Measurements from ENCODE around the gene EDEM2.
"Not testable (repeated sequence)": the region's sequence is repeated elsewhere in the genome, so short reads cannot be mapped to it uniquely, and the experiment has no call there.

Gene EDEM2

DNA sequence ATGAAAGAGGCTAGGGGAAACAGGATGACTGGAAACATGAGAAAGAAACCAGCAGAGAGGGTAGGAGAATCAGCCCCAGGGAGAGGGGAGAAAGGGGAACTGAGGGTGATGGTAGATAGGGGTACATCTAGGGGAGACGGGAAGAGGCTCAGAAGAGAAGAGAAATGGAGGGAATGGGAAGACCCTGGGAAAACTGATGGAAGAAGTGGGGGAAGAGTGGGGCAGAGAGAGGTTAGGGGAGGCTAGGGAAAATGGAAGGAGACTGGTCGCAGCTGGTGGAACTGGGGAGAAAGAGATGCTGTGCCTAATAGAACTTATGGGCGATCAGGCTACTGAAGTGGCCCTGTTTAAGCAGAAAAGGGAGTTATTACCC, 25.3 kb upstream of the EDEM2 start:
- WGBS (ENCODE audit: extremely low coverage, insufficient coverage, insufficient read length): no CpG with 5 or more reads among the region's 3 CpGs
- no peak for DNase-seq
- no peak overlapping the region for H2BK5ac ChIP-seq (ENCODE audit: low read depth, low read length, poor library complexity)
- no peak overlapping the region for H4K91ac ChIP-seq (ENCODE audit: low read depth, low read length)
- peak overlapping the region; percentile 45 for H3K4me2 ChIP-seq (ENCODE audit: low read length)
- no peaks in the 10 kb centered on the region for H3K79me2 ChIP-seq (ENCODE audit: control insufficient read depth, insufficient read depth, low read length, poor library complexity)
- no peak overlapping the region for H3K9ac ChIP-seq (ENCODE audit: low read length)
- no peak overlapping the region for H2BK120ac ChIP-seq (ENCODE audit: insufficient read depth, low read length, poor library complexity)
- no peak overlapping the region for H2AFZ ChIP-seq (ENCODE audit: insufficient read depth, low read length, poor library complexity)
- H3K18ac ChIP-seq (ENCODE audit: low read length): no peak overlapping the region
- no peak overlapping the region for H4K12ac ChIP-seq (ENCODE audit: low read depth, low read length)
- no peaks in the 10 kb centered on the region for H3K79me1 ChIP-seq (ENCODE audit: low read length)
- H3K27ac ChIP-seq (ENCODE audit: low read depth, low read length): no peak overlapping the region
- no peak overlapping the region for H3K4me3 ChIP-seq (ENCODE audit: low read depth, low read length)
- H2BK12ac ChIP-seq (ENCODE audit: low read length): no peak overlapping the region
- peaks cover 0 to 2% of the 10 kb centered on the region in 2 experiments for H3K36me3 ChIP-seq (ENCODE audit: control insufficient read depth in 1 of 2, insufficient read depth in 2 of 2, low read length in 2 of 2)
- no peaks in the 10 kb centered on the region for H3K27me3 ChIP-seq (ENCODE audit: insufficient read depth, low read length)
- H3K14ac ChIP-seq (ENCODE audit: low read length): no peak overlapping the region
- H3K4ac ChIP-seq (ENCODE audit: low read depth, low read length): no peak overlapping the region
- peaks cover 4% of the 10 kb centered on the region in 2 experiments for H3K4me1 ChIP-seq (ENCODE audit: control insufficient read depth in 1 of 2, insufficient read depth in 2 of 2, low read length in 2 of 2)
- H3K23ac ChIP-seq (ENCODE audit: low read length): no peak overlapping the region
- peak overlapping the region; percentile 15 for H4K8ac ChIP-seq (ENCODE audit: low read depth, low read length)
- H3K9me3 ChIP-seq (ENCODE audit: insufficient read depth, low read depth, low read length): peaks cover 2% of the 10 kb centered on the region
- no peak overlapping the region for H2AK5ac ChIP-seq (ENCODE audit: low read length)

DNA sequence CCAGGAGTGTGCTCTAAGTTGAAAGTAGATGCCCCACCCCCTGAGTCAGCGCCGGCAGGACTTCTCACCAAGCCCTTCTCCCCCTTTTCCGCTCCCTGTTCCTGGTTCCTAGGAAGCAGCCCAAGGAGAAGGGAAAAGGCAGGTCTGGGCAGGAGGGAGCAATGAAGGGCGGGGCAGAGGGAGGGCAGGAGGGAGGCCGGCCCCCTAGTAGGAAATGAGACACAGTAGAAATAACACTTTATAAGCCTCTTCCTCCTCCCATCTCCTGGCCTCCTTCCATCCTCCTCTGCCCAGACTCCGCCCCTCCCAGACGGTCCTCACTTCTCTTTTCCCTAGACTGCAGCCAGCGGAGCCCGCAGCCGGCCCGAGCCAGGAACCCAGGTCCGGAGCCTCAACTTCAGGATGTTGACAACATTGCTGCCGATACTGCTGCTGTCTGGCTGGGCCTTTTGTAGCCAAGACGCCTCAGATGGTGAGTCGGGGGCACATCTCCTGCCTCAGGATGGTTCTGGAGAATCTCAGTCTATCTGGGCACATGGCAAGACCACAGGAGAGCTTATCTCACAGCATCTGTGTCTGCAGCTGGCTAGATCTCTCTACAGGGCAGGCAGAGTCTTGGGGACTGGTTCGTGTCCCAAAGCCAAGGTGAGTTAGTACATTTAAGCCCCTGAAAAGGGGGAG, 24.8 kb upstream of the EDEM2 start, which contains the start of gene PROCR:
PROCR (plus strand) TSS at position 320 of the 681 bp plus-strand sequence; CDS start at position 403, 83 bp downstream.
- Histone ChIP-seq H3K79me2 (ENCODE audit: control insufficient read depth, insufficient read depth, low read length, poor library complexity) (no peaks in the 10 kb centered on the region), H2BK120ac (ENCODE audit: insufficient read depth, low read length, poor library complexity) (no peak within 1 kb of the TSS), H3K9me3 (ENCODE audit: insufficient read depth, low read depth, low read length) (peaks cover 2% of the 10 kb centered on the region), H3K4me1 (ENCODE audit: control insufficient read depth in 1 of 2, insufficient read depth in 2 of 2, low read length in 2 of 2) (peaks cover 4% of the 10 kb centered on the region in 2 experiments), H3K4me3 (ENCODE audit: low read depth, low read length) (no peak within 1 kb of the TSS), H4K91ac (ENCODE audit: low read depth, low read length) (no peak within 1 kb of the TSS), H2BK5ac (ENCODE audit: low read depth, low read length, poor library complexity) (no peak within 1 kb of the TSS), H2AK5ac (ENCODE audit: low read length) (no peak within 1 kb of the TSS), H3K23ac (ENCODE audit: low read length) (no peak within 1 kb of the TSS), H2AFZ (ENCODE audit: insufficient read depth, low read length, poor library complexity) (peak within 1 kb of the TSS; percentile 28), H3K9ac (ENCODE audit: low read length) (no peak within 1 kb of the TSS), H3K79me1 (ENCODE audit: low read length) (no peaks in the 10 kb centered on the region), H3K4ac (ENCODE audit: low read depth, low read length) (no peak within 1 kb of the TSS), H3K14ac (ENCODE audit: low read length) (no peak within 1 kb of the TSS), H2BK12ac (ENCODE audit: low read length) (no peak within 1 kb of the TSS), H4K12ac (ENCODE audit: low read depth, low read length) (no peak within 1 kb of the TSS), H3K18ac (ENCODE audit: low read length) (no peak within 1 kb of the TSS), H3K27ac (ENCODE audit: low read depth, low read length) (no peak within 1 kb of the TSS), H3K4me2 (ENCODE audit: low read length) (peak within 1 kb of the TSS; percentile 45), H3K36me3 (ENCODE audit: control insufficient read depth in 1 of 2, insufficient read depth in 2 of 2, low read length in 2 of 2) (peaks cover 0 to 2% of the 10 kb centered on the region in 2 experiments), H4K8ac (ENCODE audit: low read depth, low read length) (peak within 1 kb of the TSS; percentile 15), H3K27me3 (ENCODE audit: insufficient read depth, low read length) (no peaks in the 10 kb centered on the region)
- DNase-seq: peak; percentile 79 to 90
- no CpG with 5 or more reads among the region's 16 CpGs for WGBS (ENCODE audit: extremely low coverage, insufficient coverage, insufficient read length)

DNA sequence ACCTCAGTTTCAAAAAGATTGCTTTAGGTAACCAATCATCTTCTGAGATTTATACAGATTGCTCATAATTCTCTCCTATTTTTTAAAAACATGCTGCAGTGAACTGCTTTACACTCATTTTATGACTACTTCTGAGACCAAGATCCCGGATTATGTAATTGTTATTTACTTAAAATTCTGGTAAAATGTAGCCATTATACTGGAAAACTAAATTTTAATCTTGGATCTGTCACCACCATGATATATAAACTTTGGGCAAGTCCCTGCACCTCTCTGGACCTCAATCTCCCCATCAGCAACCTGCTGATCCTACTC, 24.3 kb upstream of the EDEM2 start:
- Histone ChIP-seq H3K23ac (ENCODE audit: low read length) (no peak overlapping the region), H3K79me2 (ENCODE audit: control insufficient read depth, insufficient read depth, low read length, poor library complexity) (no peaks in the 10 kb centered on the region), H3K4me1 (ENCODE audit: control insufficient read depth in 1 of 2, insufficient read depth in 2 of 2, low read length in 2 of 2) (peaks cover 4% of the 10 kb centered on the region in 2 experiments), H3K79me1 (ENCODE audit: low read length) (no peaks in the 10 kb centered on the region), H4K12ac (ENCODE audit: low read depth, low read length) (no peak overlapping the region), H2BK5ac (ENCODE audit: low read depth, low read length, poor library complexity) (no peak overlapping the region), H4K91ac (ENCODE audit: low read depth, low read length) (no peak overlapping the region), H2BK12ac (ENCODE audit: low read length) (no peak overlapping the region), H2BK120ac (ENCODE audit: insufficient read depth, low read length, poor library complexity) (no peak overlapping the region), H3K27ac (ENCODE audit: low read depth, low read length) (no peak overlapping the region), H3K36me3 (ENCODE audit: control insufficient read depth in 1 of 2, insufficient read depth in 2 of 2, low read length in 2 of 2) (peaks cover 0 to 2% of the 10 kb centered on the region in 2 experiments), H3K9me3 (ENCODE audit: insufficient read depth, low read depth, low read length) (peaks cover 2% of the 10 kb centered on the region), H3K27me3 (ENCODE audit: insufficient read depth, low read length) (no peaks in the 10 kb centered on the region), H3K9ac (ENCODE audit: low read length) (no peak overlapping the region), H3K18ac (ENCODE audit: low read length) (no peak overlapping the region), H3K4me2 (ENCODE audit: low read length) (peak overlapping the region; percentile 45), H3K4ac (ENCODE audit: low read depth, low read length) (no peak overlapping the region), H3K4me3 (ENCODE audit: low read depth, low read length) (no peak overlapping the region), H3K14ac (ENCODE audit: low read length) (no peak overlapping the region), H4K8ac (ENCODE audit: low read depth, low read length) (no peak overlapping the region), H2AFZ (ENCODE audit: insufficient read depth, low read length, poor library complexity) (no peak overlapping the region), H2AK5ac (ENCODE audit: low read length) (no peak overlapping the region)
- DNase-seq: no peak
- no CpG with 5 or more reads among the region's 1 CpG for whole genome bisulfite sequencing (ENCODE audit: extremely low coverage, insufficient coverage, insufficient read length)

DNA sequence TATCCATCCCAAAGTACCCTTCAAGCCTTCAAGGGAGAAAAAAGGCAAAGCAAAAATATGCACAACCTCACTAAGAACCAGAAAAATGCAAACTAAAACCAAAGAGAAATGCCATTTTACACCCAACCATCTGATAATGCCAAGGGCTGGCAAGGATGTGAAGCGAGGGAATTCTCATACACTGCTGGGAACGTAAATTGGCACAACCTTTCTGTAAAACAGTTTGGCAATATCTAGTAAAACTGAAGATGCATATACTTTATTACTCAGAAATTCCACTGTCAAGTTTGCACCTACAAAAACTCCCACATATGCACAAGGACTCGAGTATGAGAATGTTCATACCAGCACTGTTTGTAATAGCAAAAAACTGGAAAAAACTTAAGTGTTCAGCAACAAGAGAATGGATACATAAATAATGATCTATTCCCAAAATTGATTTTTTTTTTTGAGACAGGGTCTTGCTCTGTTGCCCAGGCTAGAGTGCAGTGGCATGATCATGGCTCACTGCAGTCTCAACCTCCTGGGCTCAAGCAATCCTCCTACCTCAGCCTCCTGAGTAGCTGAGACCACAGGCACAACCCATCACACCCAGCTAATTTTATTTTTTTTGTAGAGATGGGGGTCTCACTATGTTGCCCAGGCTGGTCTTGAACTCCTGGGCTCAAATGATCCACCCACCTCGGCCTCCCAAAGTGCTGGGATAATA, 21.7 kb upstream of the EDEM2 start:
- not testable (repeated sequence) for H4K12ac ChIP-seq (ENCODE audit: low read depth, low read length); H3K27ac ChIP-seq (ENCODE audit: low read depth, low read length); H3K4me2 ChIP-seq (ENCODE audit: low read length); H2AFZ ChIP-seq (ENCODE audit: insufficient read depth, low read length, poor library complexity); H3K79me2 ChIP-seq (ENCODE audit: control insufficient read depth, insufficient read depth, low read length, poor library complexity); H4K91ac ChIP-seq (ENCODE audit: low read depth, low read length); H3K4ac ChIP-seq (ENCODE audit: low read depth, low read length); H3K18ac ChIP-seq (ENCODE audit: low read length); H3K4me1 ChIP-seq (ENCODE audit: control insufficient read depth in 1 of 2, insufficient read depth in 2 of 2, low read length in 2 of 2); H3K79me1 ChIP-seq (ENCODE audit: low read length); H2BK12ac ChIP-seq (ENCODE audit: low read length); H3K23ac ChIP-seq (ENCODE audit: low read length); H4K8ac ChIP-seq (ENCODE audit: low read depth, low read length); H3K4me3 ChIP-seq (ENCODE audit: low read depth, low read length); H2AK5ac ChIP-seq (ENCODE audit: low read length); H2BK5ac ChIP-seq (ENCODE audit: low read depth, low read length, poor library complexity); H2BK120ac ChIP-seq (ENCODE audit: insufficient read depth, low read length, poor library complexity); H3K9ac ChIP-seq (ENCODE audit: low read length); H3K36me3 ChIP-seq (ENCODE audit: control insufficient read depth in 1 of 2, insufficient read depth in 2 of 2, low read length in 2 of 2); H3K9me3 ChIP-seq (ENCODE audit: insufficient read depth, low read depth, low read length); H3K14ac ChIP-seq (ENCODE audit: low read length); H3K27me3 ChIP-seq (ENCODE audit: insufficient read depth, low read length)
- DNase-seq: peak in 1 of 2 donors; percentile 74
- no CpG with 5 or more reads among the region's 4 CpGs for WGBS (ENCODE audit: extremely low coverage, insufficient coverage, insufficient read length)

Data from trophoblast cell (in vitro differentiated cells and primary cell).